Measurements from ENCODE around the gene RPTOR.

The RPTOR gene

DNA sequence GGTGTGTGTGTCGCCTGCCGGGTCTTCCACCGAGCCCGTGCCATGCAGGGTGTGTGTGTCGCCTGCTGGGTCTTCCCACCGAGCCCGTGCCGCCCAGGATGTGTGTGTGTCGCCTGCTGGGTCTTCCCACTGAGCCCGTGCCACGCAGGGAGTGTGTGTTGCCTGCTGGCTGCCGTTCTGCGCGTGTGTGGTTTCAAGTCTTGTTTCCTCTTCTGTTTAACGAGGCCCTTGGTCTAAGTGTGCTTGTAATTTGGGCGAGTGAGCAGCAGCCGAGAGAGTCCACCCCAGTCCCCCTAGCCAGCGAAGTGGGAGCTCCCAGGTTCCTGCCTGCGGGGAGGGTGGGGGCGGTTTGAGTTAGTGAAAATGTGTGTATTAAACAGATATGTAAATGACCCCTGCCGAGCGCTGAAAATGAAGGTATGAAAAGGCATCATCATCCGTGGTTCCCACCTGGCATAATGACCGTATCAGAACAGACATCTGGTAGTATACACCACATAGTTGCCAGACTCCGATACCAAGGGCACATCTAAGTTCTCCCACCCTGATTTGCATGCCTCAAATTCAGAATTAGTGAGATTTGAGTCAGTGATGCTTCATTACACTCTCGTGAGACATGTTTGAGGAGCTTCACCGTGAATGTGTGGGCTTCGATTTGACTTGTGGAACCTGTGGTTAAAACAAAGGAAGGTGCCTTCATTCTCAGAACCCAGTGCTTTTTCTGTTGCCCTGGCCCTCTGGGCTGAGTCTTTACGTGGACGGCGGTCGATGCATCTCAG, 332.5 kb downstream of the RPTOR start:
- Histone ChIP-seq H3K4me1 (peaks cover 41 to 89% (median 80%) of the 10 kb centered on the region in 10 experiments), H3K9ac (peak overlapping the region in 3 of 11 experiments; percentile 5; a peak in 3 of 22 replicates), H3K27ac (peak overlapping the region in 2 of 11 experiments; percentile 11 to 22; a peak in 3 of 22 replicates), H3K27me3 (peaks cover 4 to 66% (median 24%) of the 10 kb centered on the region in 11 experiments; a peak in 17 of 22 replicates), H3K9me3 (replicated peaks in 1 of 11) (no peaks in the 10 kb centered on the region), H4K20me1 (peaks cover 27 to 92% (median 59%) of the 10 kb centered on the region in 11 experiments; a peak in 19 of 22 replicates), H3K4me3 (no peak overlapping the region), H3K36me3 (peaks cover 3 to 29% (median 22%) of the 10 kb centered on the region in 11 experiments; a peak in 21 of 22 replicates), H3K4me2 (peak overlapping the region; percentile 27 to 81 (median 63); a peak in 21 of 22 replicates)
- TF ChIP-seq Cebpa-rat (IDR thresholded peaks at IDR 0.05): no peak

DNA sequence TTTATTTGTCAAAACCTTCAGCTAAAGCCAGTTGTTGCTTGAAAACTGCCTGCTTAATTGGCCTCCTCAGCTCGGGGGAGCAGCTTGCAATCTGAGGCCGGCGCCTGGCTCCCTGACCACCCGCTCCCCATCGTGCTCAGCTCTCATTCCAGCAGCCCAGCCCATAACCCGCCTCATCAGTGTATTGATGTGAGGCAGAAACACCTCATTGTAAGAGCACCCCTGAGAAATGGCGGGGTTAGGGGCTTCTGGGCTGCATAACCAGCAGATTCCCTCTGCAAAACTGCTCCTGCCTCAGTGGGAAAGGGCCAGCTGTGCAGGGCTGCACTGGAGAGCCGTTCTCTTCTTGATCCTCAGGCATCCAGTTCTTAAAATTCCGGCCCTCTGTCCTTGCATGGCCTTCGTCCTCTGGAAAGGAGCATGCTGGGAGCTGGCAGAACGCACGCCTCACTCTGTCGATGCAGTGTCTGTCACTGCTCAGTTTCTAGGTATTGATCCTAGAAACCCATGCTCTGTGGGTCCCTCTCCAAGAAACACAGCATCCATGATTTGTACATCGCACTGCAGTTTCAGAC, 333.2 kb downstream of the RPTOR start:
- Histone ChIP-seq H4K20me1 (peaks cover 27 to 92% (median 53%) of the 10 kb centered on the region in 11 experiments; a peak in 19 of 22 replicates), H3K36me3 (peaks cover 7 to 36% (median 29%) of the 10 kb centered on the region in 11 experiments; a peak in 21 of 22 replicates), H3K4me1 (peaks cover 34 to 89% (median 80%) of the 10 kb centered on the region in 10 experiments), H3K9ac (peak overlapping the region in 2 of 11 experiments; percentile 5; a peak in 1 of 22 replicates), H3K4me3 (no peak overlapping the region), H3K27ac (peak overlapping the region in 1 of 11 experiments; percentile 22; a peak in 2 of 22 replicates), H3K27me3 (peaks cover 4 to 66% (median 30%) of the 10 kb centered on the region in 11 experiments; a peak in 19 of 22 replicates), H3K4me2 (peak overlapping the region in 9 of 11 experiments; percentile 46 to 81 (median 65); a peak in 18 of 22 replicates), H3K9me3 (replicated peaks in 1 of 11) (no peaks in the 10 kb centered on the region)
- TF ChIP-seq Cebpa-rat (IDR thresholded peaks at IDR 0.05): no peak

DNA sequence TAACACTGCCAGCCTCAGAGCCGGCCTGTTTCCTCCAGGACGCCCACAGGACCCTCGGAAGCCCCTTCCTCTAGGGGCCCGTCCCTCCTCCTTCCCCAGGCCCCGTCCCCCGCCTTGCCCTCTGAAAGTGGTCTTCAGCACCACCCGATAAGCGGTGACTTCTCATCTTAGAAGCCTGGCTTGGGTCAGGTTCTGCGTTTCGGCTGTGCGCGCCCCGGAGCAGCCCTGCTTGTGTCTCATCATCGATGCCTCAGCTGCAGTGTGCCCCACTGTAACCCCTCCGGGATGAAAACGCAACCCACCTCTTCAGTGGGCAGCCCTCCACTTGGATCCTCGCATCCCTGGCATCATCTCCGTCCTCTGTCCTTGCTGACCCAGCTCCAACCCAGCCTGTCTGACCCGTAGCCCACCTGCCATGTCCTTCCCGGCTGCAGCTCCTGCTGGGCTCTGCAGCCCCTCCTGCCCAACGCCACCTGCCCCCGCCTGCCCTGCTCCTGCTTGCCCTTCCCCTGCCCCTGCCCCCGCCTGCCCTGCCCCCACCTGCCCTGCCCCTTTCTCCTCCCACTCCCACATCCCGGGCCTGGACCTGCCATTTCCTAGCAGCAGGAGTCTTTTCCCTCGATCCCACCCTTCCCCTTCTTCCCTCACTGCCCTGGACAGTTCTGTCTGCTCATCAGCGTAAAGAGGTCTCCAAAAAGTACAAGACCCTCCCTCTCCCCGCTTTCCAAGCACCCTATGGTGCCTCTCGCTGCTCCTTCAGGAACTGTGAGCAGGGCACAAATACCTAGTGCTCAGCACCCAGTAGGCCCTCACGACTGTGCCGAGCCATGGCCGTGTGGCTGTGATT, 334.5 kb downstream of the RPTOR start:
- Histone ChIP-seq H3K27me3 (peaks cover 4 to 67% (median 41%) of the 10 kb centered on the region in 11 experiments; a peak in 19 of 22 replicates), H3K4me2 (peak overlapping the region in 10 of 11 experiments; percentile 18 to 95 (median 78); a peak in 19 of 22 replicates), H3K4me1 (peaks cover 21 to 89% (median 79%) of the 10 kb centered on the region in 10 experiments), H4K20me1 (peaks cover 33 to 92% (median 61%) of the 10 kb centered on the region in 11 experiments; a peak in 20 of 22 replicates), H3K9ac (no peak overlapping the region), H3K9me3 (replicated peaks in 1 of 11) (no peaks in the 10 kb centered on the region), H3K27ac (no peak overlapping the region; a peak in 1 of 22 replicates), H3K36me3 (peaks cover 11 to 49% (median 42%) of the 10 kb centered on the region in 11 experiments; a peak in 21 of 22 replicates), H3K4me3 (no peak overlapping the region)
- no peak for TF ChIP-seq Cebpa-rat (IDR thresholded peaks at IDR 0.05)

DNA sequence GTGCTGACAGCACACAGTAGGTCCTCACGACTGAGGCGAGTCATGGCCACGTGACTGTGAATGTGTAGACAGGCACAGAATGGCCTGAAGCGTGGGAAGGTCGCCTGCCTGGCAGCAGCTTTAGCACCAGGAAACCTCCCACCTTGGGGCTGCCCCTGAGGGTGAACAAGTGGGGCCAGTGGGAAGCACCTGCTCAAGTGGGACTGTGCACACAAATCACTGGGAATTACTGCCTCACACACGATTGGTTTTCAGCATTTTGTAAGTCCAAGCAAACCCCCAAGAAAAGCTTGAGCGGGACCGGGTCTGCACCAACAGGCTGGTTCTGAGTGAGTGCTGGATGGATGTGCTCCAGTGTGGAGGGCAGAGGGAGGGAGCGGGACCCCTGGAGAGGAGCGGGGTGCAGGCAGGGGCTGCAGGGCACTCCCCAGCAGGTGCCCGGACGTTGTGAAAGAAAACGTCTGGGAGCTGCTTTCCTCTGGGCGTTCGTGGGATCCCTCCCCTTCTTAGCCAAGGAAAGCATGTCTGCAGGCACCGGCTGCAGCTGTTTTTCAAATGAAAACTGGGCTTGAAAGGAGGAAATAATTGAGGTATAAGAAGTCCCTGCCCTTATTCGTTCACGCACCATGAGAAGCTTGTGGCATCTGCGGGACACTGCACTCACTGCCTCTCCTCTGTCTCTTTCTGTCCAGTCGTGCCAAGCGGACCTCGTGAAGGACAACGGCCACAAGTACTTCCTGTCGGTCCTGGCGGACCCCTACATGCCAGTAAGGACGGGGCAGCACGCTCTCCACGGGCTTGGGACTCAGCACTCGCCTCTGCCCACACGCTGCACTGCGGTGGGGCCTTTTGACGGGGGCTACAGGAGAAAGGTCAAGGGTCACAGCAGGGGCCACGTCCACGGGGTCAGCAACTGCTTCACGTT, 335.3 kb downstream of the RPTOR start:
- peak overlapping the region; percentile 1 to 95 (median 76); a peak in 19 of 22 replicates for H3K4me2 ChIP-seq
- H3K9me3 ChIP-seq (replicated peaks in 1 of 11): no peaks in the 10 kb centered on the region; a peak in 1 of 22 replicates
- H3K9ac ChIP-seq: peak overlapping the region in 2 of 11 experiments; percentile 17 to 64; a peak in 3 of 22 replicates
- H4K20me1 ChIP-seq: peaks cover 42 to 92% (median 65%) of the 10 kb centered on the region in 11 experiments; a peak in 21 of 22 replicates
- peaks cover 19 to 89% (median 82%) of the 10 kb centered on the region in 10 experiments for H3K4me1 ChIP-seq
- peak overlapping the region in 1 of 11 experiments; percentile 42; a peak in 2 of 22 replicates for H3K27ac ChIP-seq
- H3K36me3 ChIP-seq: peaks cover 15 to 57% (median 46%) of the 10 kb centered on the region in 11 experiments; a peak in 21 of 22 replicates
- H3K4me3 ChIP-seq: 0 out of 20 replicates have a peak overlapping the region, but pooled peaks of 1 of the 10 experiments have one; percentile 14
- peaks cover 4 to 76% (median 42%) of the 10 kb centered on the region in 11 experiments; a peak in 19 of 22 replicates for H3K27me3 ChIP-seq
- no peak for TF ChIP-seq Cebpa-rat (IDR thresholded peaks at IDR 0.05)

DNA sequence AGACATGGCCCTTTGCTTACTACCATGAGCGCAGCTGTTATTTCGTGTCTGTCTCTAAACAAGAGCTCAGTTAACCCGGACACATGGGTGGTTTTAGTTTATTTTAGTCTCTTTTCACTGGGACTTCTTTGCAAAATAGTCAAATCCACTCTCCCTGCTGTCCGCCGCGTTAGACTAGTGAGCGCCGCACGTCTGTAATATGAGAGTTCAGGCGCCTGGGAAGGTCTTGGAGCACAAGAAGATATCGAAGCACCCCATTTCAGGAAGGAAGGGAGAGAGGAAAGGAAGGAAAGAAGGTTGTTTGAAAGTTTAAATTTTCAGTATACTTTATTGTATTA, 336.0 kb downstream of the RPTOR start:
- H3K27me3 ChIP-seq: peaks cover 4 to 82% (median 42%) of the 10 kb centered on the region in 11 experiments; a peak in 19 of 22 replicates
- H4K20me1 ChIP-seq: peaks cover 43 to 92% (median 68%) of the 10 kb centered on the region in 11 experiments; a peak in 21 of 22 replicates
- H3K4me2 ChIP-seq: peak overlapping the region in 10 of 11 experiments; percentile 1 to 95 (median 78); a peak in 18 of 22 replicates
- H3K4me1 ChIP-seq: peaks cover 20 to 91% (median 88%) of the 10 kb centered on the region in 10 experiments
- H3K36me3 ChIP-seq: peaks cover 19 to 55% (median 45%) of the 10 kb centered on the region in 11 experiments; a peak in 21 of 22 replicates
- H3K4me3 ChIP-seq: 0 out of 20 replicates have a peak overlapping the region, but pooled peaks of 1 of the 10 experiments have one; percentile 14
- no peak for TF ChIP-seq Cebpa-rat (IDR thresholded peaks at IDR 0.05)
- no peaks in the 10 kb centered on the region; a peak in 1 of 22 replicates for H3K9me3 ChIP-seq (replicated peaks in 1 of 11)
- H3K9ac ChIP-seq: peak overlapping the region in 2 of 11 experiments; percentile 17 to 64; a peak in 3 of 22 replicates
- peak overlapping the region in 1 of 11 experiments; percentile 42; a peak in 2 of 22 replicates for H3K27ac ChIP-seq

DNA sequence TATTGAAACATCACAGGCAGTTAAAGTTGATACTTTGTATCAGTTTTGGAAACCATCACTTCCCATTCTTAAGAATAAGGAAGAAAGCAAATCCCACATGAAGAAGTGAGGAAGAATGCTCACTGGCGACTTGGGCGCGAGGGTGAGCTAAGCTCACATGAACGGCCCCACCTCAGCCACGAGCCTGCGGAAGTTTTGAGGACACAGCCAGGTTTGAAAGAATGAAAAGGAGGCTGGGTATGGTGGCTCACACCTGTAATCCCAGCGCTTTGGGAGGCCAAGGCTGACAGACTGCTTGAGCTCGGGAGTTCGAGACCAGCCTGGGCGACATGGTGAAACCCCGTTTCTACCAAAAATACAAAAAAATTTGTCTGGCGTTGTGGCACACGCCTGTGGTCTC, 336.7 kb downstream of the RPTOR start:
- Histone ChIP-seq H3K9ac (no peak overlapping the region), H3K36me3 (peaks cover 19 to 53% (median 45%) of the 10 kb centered on the region in 11 experiments; a peak in 20 of 22 replicates), H4K20me1 (peaks cover 49 to 98% (median 75%) of the 10 kb centered on the region in 11 experiments; a peak in 21 of 22 replicates), H3K4me1 (peaks cover 27 to 98% (median 95%) of the 10 kb centered on the region in 10 experiments), H3K9me3 (replicated peaks in 1 of 11) (no peaks in the 10 kb centered on the region; a peak in 1 of 22 replicates), H3K27me3 (peaks cover 4 to 89% (median 43%) of the 10 kb centered on the region in 11 experiments; a peak in 19 of 22 replicates), H3K4me3 (no peak overlapping the region), H3K27ac (no peak overlapping the region), H3K4me2 (peak overlapping the region; percentile 4 to 97 (median 50); a peak in 14 of 22 replicates)
- no peak for TF ChIP-seq Cebpa-rat (IDR thresholded peaks at IDR 0.05)

DNA sequence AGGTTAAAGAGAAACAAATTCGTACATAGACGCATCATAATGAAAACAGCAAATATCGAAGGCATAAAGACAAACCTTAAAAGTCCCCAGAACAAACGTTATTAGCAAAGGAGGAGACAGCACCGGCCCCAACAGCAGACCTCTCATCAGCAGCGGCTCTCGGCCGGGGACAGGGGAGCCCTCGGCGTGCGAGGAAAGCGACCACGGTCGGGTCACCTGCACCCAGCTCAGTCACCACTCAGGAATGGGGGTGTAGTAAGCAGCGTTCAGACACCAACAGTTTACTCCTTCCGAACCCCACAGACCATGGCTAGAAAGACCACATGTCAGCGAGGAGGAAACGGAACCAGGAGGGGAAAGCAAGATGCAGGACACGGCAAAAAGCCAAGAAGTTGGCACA, 337.7 kb downstream of the RPTOR start:
- no peak overlapping the region for H3K9ac ChIP-seq
- TF ChIP-seq Cebpa-rat (IDR thresholded peaks at IDR 0.05): no peak
- H3K27ac ChIP-seq: no peak overlapping the region
- peaks cover 55 to 98% (median 80%) of the 10 kb centered on the region in 11 experiments; a peak in 21 of 22 replicates for H4K20me1 ChIP-seq
- peaks cover 4 to 91% (median 47%) of the 10 kb centered on the region in 11 experiments; a peak in 19 of 22 replicates for H3K27me3 ChIP-seq
- peak overlapping the region in 9 of 11 experiments; percentile 5 to 97 (median 94); a peak in 14 of 22 replicates for H3K4me2 ChIP-seq
- H3K9me3 ChIP-seq (replicated peaks in 1 of 11): no peaks in the 10 kb centered on the region; a peak in 1 of 22 replicates
- peaks cover 19 to 53% (median 45%) of the 10 kb centered on the region in 11 experiments; a peak in 20 of 22 replicates for H3K36me3 ChIP-seq
- H3K4me3 ChIP-seq: no peak overlapping the region
- H3K4me1 ChIP-seq: peaks cover 31 to 99% (median 96%) of the 10 kb centered on the region in 10 experiments

Data from BLaER1 treated with 17β-estradiol and CSF1 and Interleukin-3, amounts not matched to agents 10 nM and 100 nM (cell line).